ENCODE measurements around the gene SLC6A3.

SLC6A3 gene

DNA sequence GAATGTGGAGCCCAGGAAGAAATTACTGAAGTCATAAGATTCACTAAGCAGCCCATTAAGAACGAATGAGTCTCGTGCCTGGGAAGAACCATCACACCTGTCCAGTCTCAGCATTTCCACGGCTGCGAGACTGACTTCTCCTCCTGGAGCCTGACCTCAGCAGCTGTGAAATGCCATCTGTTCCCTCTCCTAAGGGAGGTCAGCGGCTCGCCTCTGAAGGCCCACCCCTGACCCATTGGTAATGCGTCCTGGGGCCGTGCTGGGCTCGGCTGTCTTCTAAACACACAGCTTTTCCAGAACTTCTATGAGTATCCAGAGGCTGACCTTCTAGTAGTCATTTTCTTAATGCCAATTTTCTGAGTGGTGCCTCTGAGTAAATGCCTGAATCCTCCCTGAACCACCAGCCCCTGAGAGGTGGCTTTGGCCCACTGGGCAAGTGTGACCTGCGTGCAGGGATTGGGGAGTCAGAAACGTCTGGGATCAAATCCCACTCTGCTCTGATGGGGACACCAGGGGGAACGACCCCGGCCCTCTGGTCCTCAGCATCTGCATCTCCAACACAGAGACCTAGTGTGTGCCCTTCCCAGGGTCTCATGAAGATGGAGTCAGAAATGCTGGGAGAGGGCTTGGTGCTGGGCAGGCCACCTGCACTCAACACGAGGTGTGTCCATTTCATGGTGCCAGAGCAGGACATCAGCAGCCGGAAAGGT lies 5.7 kb downstream of the SLC6A3 start:
- no peak overlapping the region for H3K4me3 ChIP-seq (ENCODE audit: low read depth, low read length)
- no peak for TF ChIP-seq CTCF (IDR thresholded peaks at IDR 0.05; ENCODE audit: control insufficient read depth, extremely low read depth, insufficient read depth)
- DNase-seq (ENCODE audit: low read depth): no peak

- no peak for DNase-seq (ENCODE audit: low read depth)
- H3K4me3 ChIP-seq (ENCODE audit: low read depth, low read length): no peak overlapping the region
- TF ChIP-seq CTCF (IDR thresholded peaks at IDR 0.05; ENCODE audit: control insufficient read depth, extremely low read depth, insufficient read depth): no peak
Measured at GRCh38 chr5:1438871-1439270, 6.4 kb downstream of the SLC6A3 start.

GRCh38 chr5:1437876-1438559 lies 7.2 kb downstream of the SLC6A3 start:
- no peak for TF ChIP-seq CTCF (IDR thresholded peaks at IDR 0.05; ENCODE audit: control insufficient read depth, extremely low read depth, insufficient read depth)
- no peak overlapping the region for H3K4me3 ChIP-seq (ENCODE audit: low read depth, low read length)
- no peak for DNase-seq (ENCODE audit: low read depth)

DNA sequence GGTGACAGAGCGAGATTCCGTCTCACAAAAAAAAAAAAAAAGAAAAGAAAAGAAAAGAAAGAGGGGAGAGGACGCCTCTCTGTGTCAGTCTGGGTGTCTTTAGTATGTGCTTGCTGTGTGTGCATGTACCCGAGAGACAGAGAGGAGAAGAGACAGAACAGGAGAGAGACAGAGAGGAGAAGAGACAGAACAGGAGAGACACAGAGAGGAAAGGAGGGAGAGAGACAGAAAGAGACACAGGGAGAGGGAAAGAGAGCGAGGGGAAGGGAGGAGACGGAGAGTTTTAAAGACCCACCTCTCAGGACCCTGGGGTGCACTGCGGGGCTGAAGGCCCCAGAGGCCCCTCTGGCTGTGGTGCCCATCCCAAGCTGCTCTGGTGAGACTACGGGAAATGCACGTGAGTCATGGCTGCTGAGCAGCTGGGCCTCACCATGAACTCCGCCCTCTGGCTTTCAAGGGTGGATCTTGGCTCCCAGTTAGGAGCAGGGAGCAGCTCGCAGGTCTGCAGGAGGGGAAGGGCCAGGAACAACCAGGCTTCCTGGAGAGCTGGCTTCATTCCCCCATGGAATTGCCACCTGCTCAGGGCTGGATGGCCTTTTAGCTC lies 7.9 kb downstream of the SLC6A3 start:
- peak; percentile 14 for DNase-seq (ENCODE audit: low read depth)
- no peak overlapping the region for H3K4me3 ChIP-seq (ENCODE audit: low read depth, low read length)
- no peak for TF ChIP-seq CTCF (IDR thresholded peaks at IDR 0.05; ENCODE audit: control insufficient read depth, extremely low read depth, insufficient read depth)

- no peak for TF ChIP-seq CTCF (IDR thresholded peaks at IDR 0.05; ENCODE audit: control insufficient read depth, extremely low read depth, insufficient read depth)
- no peak overlapping the region for H3K4me3 ChIP-seq (ENCODE audit: low read depth, low read length)
- no peak for DNase-seq (ENCODE audit: low read depth)
Measured at GRCh38 chr5:1436681-1437080, 8.6 kb downstream of the SLC6A3 start.

- TF ChIP-seq CTCF (IDR thresholded peaks at IDR 0.05; ENCODE audit: control insufficient read depth, extremely low read depth, insufficient read depth): no peak
- no peak for DNase-seq (ENCODE audit: low read depth)
- no peak overlapping the region for H3K4me3 ChIP-seq (ENCODE audit: low read depth, low read length)
Measured at GRCh38 chr5:1436036-1436435, 9.2 kb downstream of the SLC6A3 start.
